Mammary epithelial cell (primary cell): ENCODE results near the gene PSEN1.
A peak's percentile ranks its signal among the peaks of the same experiment; 100 is the strongest.

Experiments
- EZH2 ChIP-seq: IDR thresholded peaks from 2 replicates; pipeline ENCODE4 v1.6.1; 2012; ENCODE audit warnings: low read length, inconsistent platforms, borderline replicate concordance
- TF ChIP-seq, protein P1 (sequence below), 2 donors: IDR thresholded peaks in 1 of 2; conservative IDR thresholded peaks in 1 of 2; 2 replicates each; pipeline ENCODE4 v1.5.1; 2011 to 2012; ENCODE audit warnings: inconsistent platforms in 2 of 2, low read length in 2 of 2, mild to moderate bottlenecking in 2 of 2, control low read depth in 1 of 2, low read depth in 1 of 2; ENCODE audit not compliant: insufficient read depth in 1 of 2; ENCODE audit errors: extremely low read depth in 1 of 2

DNA sequence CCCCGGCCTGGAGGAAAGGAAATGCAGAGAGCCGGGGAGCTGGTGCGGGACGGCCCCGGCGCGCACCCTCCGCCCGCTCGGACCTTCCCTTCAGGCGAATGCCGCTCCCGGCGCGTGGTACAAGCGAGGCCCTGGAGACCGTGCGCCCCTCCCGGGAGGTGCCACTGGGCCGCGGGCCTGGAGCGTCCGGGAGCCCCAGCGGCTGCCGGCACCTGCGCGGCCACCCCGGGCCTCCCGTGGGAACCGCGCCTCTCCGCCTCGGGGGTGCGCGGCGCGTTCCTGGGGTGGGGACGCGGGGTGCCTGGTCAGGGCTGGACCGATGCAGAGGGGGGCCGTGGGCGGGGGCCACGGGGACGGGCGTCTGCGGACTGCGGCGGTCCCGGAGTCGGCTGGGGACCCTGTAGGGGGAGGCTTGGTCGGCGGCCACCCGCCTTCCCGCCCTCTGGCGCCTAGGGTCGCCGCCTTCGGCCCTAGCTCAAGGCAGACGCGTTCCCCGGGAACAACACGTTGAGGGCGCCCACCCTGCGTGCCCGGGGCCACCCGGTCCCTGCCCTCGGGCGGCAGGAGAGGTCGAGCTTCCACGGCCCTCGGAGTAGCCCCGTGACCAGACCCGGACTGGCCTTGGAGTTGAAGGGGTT, 101.6 kb downstream of the PSEN1 start:
- TF ChIP-seq, protein P1, sequence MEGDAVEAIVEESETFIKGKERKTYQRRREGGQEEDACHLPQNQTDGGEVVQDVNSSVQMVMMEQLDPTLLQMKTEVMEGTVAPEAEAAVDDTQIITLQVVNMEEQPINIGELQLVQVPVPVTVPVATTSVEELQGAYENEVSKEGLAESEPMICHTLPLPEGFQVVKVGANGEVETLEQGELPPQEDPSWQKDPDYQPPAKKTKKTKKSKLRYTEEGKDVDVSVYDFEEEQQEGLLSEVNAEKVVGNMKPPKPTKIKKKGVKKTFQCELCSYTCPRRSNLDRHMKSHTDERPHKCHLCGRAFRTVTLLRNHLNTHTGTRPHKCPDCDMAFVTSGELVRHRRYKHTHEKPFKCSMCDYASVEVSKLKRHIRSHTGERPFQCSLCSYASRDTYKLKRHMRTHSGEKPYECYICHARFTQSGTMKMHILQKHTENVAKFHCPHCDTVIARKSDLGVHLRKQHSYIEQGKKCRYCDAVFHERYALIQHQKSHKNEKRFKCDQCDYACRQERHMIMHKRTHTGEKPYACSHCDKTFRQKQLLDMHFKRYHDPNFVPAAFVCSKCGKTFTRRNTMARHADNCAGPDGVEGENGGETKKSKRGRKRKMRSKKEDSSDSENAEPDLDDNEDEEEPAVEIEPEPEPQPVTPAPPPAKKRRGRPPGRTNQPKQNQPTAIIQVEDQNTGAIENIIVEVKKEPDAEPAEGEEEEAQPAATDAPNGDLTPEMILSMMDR (conservative IDR thresholded peaks at IDR 0.05 in 1 of 2, IDR thresholded peaks at IDR 0.05 in 1 of 2; ENCODE audit: extremely low read depth in 1 of 2, insufficient read depth in 1 of 2, low read depth in 1 of 2, low read length in 2 of 2) = no peak
- TF ChIP-seq EZH2 = peak; percentile 20
